K562 (cell line): ENCODE measurements around the gene TMPRSS9. TPM values are rescaled to one million over a fixed set of nuclear protein-coding genes. Genes with fewer than 3 reads are reported as not detected.

Experiments
- NFIX ChIP-seq: fragments of 250-450 bp; sonication (Bioruptor Pico); IDR thresholded peaks from 2 replicates; pipeline ENCODE4 v1.4.0; 2020; ENCODE audit warnings: low read depth, mild to moderate bottlenecking, moderate library complexity
- RBBP5 ChIP-seq: fragments of 200-600 bp; sonication (generic); IDR thresholded peaks from 2 replicates; pipeline ENCODE4 v1.6.1; 2012; ENCODE audit warnings: borderline replicate concordance, mild to moderate bottlenecking, low read length, control low read depth, inconsistent platforms; ENCODE audit not compliant: insufficient read depth, poor library complexity, severe bottlenecking
- ZBTB5 ChIP-seq: fragments of 450-650 bp; IDR thresholded peaks from 2 replicates; pipeline ENCODE4 v1.6.1; 2017; ENCODE audit warnings: antibody characterized with exemption
- polyA plus RNA-seq, 8 experiments: library from polyadenylated mRNA; depleted of rRNA in 4 of 8; stranded (reverse) in 5 of 8; unstranded in 3 of 8; fragments of >200 nt; fragmentation: Nextera tagmentation in 2 of 8; fragmentation: Illumina TruSeq in 1 of 8; extraction: Ambion mirVana in 2 of 8; extraction: Trizol in 1 of 8; gene quantifications; 2 replicates each; pipeline versions ENCODE4 v1.2.1 to v1.2.3, GENCODE V29; 2011 to 2014; ENCODE audit warnings: inconsistent platforms in 1 of 8, missing spikeins in 1 of 8
- total RNA-seq, 7 experiments: library from RNA; depleted of rRNA in 6 of 7; stranded (reverse); fragments of >200 nt in 6 of 7; fragmentation: Illumina TruSeq in 2 of 7; extraction: Trizol in 2 of 7; gene quantifications; 2 replicates each; pipeline versions ENCODE4 v1.2.1 to v1.2.3, GENCODE V29; 2011 to 2021; ENCODE audit warnings: low replicate concordance in 1 of 7
- TF ChIP-seq, protein P1 (sequence below): fragments of 450-650 bp; IDR thresholded peaks from 2 replicates; pipeline ENCODE4 v1.6.1; 2016; ENCODE audit warnings: mild to moderate bottlenecking, moderate library complexity
- TF ChIP-seq, protein P2 (sequence below): fragments of 450-650 bp; IDR thresholded peaks from 2 replicates; pipeline ENCODE4 v1.6.1; 2016
- TF ChIP-seq, protein P3 (sequence below): sonication (generic); formaldehyde crosslinking; IDR thresholded peaks from 2 replicates; pipeline ENCODE4 v1.8.1; 2023; ENCODE audit warnings: missing genetic modification reagents, mild to moderate bottlenecking, borderline replicate concordance

TMPRSS9 gene
- total and polyA plus RNA-seq, 9 of the 15 experiments (the other 6 are each of a cell fraction or from before 2014, with no cell fraction given), result 0.01 to 0.03 TPM; not detected in 7

- TF ChIP-seq, protein P1, sequence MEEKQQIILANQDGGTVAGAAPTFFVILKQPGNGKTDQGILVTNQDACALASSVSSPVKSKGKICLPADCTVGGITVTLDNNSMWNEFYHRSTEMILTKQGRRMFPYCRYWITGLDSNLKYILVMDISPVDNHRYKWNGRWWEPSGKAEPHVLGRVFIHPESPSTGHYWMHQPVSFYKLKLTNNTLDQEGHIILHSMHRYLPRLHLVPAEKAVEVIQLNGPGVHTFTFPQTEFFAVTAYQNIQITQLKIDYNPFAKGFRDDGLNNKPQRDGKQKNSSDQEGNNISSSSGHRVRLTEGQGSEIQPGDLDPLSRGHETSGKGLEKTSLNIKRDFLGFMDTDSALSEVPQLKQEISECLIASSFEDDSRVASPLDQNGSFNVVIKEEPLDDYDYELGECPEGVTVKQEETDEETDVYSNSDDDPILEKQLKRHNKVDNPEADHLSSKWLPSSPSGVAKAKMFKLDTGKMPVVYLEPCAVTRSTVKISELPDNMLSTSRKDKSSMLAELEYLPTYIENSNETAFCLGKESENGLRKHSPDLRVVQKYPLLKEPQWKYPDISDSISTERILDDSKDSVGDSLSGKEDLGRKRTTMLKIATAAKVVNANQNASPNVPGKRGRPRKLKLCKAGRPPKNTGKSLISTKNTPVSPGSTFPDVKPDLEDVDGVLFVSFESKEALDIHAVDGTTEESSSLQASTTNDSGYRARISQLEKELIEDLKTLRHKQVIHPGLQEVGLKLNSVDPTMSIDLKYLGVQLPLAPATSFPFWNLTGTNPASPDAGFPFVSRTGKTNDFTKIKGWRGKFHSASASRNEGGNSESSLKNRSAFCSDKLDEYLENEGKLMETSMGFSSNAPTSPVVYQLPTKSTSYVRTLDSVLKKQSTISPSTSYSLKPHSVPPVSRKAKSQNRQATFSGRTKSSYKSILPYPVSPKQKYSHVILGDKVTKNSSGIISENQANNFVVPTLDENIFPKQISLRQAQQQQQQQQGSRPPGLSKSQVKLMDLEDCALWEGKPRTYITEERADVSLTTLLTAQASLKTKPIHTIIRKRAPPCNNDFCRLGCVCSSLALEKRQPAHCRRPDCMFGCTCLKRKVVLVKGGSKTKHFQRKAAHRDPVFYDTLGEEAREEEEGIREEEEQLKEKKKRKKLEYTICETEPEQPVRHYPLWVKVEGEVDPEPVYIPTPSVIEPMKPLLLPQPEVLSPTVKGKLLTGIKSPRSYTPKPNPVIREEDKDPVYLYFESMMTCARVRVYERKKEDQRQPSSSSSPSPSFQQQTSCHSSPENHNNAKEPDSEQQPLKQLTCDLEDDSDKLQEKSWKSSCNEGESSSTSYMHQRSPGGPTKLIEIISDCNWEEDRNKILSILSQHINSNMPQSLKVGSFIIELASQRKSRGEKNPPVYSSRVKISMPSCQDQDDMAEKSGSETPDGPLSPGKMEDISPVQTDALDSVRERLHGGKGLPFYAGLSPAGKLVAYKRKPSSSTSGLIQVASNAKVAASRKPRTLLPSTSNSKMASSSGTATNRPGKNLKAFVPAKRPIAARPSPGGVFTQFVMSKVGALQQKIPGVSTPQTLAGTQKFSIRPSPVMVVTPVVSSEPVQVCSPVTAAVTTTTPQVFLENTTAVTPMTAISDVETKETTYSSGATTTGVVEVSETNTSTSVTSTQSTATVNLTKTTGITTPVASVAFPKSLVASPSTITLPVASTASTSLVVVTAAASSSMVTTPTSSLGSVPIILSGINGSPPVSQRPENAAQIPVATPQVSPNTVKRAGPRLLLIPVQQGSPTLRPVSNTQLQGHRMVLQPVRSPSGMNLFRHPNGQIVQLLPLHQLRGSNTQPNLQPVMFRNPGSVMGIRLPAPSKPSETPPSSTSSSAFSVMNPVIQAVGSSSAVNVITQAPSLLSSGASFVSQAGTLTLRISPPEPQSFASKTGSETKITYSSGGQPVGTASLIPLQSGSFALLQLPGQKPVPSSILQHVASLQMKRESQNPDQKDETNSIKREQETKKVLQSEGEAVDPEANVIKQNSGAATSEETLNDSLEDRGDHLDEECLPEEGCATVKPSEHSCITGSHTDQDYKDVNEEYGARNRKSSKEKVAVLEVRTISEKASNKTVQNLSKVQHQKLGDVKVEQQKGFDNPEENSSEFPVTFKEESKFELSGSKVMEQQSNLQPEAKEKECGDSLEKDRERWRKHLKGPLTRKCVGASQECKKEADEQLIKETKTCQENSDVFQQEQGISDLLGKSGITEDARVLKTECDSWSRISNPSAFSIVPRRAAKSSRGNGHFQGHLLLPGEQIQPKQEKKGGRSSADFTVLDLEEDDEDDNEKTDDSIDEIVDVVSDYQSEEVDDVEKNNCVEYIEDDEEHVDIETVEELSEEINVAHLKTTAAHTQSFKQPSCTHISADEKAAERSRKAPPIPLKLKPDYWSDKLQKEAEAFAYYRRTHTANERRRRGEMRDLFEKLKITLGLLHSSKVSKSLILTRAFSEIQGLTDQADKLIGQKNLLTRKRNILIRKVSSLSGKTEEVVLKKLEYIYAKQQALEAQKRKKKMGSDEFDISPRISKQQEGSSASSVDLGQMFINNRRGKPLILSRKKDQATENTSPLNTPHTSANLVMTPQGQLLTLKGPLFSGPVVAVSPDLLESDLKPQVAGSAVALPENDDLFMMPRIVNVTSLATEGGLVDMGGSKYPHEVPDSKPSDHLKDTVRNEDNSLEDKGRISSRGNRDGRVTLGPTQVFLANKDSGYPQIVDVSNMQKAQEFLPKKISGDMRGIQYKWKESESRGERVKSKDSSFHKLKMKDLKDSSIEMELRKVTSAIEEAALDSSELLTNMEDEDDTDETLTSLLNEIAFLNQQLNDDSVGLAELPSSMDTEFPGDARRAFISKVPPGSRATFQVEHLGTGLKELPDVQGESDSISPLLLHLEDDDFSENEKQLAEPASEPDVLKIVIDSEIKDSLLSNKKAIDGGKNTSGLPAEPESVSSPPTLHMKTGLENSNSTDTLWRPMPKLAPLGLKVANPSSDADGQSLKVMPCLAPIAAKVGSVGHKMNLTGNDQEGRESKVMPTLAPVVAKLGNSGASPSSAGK, result peak; percentile 55
- TF ChIP-seq, protein P2, sequence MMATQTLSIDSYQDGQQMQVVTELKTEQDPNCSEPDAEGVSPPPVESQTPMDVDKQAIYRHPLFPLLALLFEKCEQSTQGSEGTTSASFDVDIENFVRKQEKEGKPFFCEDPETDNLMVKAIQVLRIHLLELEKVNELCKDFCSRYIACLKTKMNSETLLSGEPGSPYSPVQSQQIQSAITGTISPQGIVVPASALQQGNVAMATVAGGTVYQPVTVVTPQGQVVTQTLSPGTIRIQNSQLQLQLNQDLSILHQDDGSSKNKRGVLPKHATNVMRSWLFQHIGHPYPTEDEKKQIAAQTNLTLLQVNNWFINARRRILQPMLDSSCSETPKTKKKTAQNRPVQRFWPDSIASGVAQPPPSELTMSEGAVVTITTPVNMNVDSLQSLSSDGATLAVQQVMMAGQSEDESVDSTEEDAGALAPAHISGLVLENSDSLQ, result peak; percentile 54
- no peak for TF ChIP-seq ZBTB5
- no peak for TF ChIP-seq RBBP5
- TF ChIP-seq, protein P3, sequence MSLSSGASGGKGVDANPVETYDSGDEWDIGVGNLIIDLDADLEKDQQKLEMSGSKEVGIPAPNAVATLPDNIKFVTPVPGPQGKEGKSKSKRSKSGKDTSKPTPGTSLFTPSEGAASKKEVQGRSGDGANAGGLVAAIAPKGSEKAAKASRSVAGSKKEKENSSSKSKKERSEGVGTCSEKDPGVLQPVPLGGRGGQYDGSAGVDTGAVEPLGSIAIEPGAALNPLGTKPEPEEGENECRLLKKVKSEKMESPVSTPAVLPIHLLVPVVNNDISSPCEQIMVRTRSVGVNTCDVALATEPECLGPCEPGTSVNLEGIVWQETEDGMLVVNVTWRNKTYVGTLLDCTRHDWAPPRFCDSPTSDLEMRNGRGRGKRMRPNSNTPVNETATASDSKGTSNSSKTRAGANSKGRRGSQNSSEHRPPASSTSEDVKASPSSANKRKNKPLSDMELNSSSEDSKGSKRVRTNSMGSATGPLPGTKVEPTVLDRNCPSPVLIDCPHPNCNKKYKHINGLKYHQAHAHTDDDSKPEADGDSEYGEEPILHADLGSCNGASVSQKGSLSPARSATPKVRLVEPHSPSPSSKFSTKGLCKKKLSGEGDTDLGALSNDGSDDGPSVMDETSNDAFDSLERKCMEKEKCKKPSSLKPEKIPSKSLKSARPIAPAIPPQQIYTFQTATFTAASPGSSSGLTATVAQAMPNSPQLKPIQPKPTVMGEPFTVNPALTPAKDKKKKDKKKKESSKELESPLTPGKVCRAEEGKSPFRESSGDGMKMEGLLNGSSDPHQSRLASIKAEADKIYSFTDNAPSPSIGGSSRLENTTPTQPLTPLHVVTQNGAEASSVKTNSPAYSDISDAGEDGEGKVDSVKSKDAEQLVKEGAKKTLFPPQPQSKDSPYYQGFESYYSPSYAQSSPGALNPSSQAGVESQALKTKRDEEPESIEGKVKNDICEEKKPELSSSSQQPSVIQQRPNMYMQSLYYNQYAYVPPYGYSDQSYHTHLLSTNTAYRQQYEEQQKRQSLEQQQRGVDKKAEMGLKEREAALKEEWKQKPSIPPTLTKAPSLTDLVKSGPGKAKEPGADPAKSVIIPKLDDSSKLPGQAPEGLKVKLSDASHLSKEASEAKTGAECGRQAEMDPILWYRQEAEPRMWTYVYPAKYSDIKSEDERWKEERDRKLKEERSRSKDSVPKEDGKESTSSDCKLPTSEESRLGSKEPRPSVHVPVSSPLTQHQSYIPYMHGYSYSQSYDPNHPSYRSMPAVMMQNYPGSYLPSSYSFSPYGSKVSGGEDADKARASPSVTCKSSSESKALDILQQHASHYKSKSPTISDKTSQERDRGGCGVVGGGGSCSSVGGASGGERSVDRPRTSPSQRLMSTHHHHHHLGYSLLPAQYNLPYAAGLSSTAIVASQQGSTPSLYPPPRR (CRISPR knock-in tag), result no peak
- TF ChIP-seq NFIX (CRISPR knock-in tag), result no peak
Measured at GRCh38 chr19:2475018-2475701, 115.1 kb downstream of the TMPRSS9 start (continued).
